Measurements from ENCODE around the gene CD48.

The CD48 gene

GRCh38 chr1:160723332-160723731 is 11.7 kb upstream of the CD48 start:
- Histone ChIP-seq H3K9ac (no peak overlapping the region), H2AFZ (ENCODE audit: low read depth) (no peak overlapping the region), H3K79me2 (ENCODE audit: insufficient read depth, low read depth) (no peaks in the 10 kb centered on the region), H3K27ac (no peak overlapping the region), H3K27me3 (ENCODE audit: insufficient read depth, low read depth) (no peaks in the 10 kb centered on the region), H3K4me2 (no peak overlapping the region), H3K4me1 (ENCODE audit: low read depth, poor library complexity, severe bottlenecking) (peaks cover 19% of the 10 kb centered on the region), H3K36me3 (ENCODE audit: insufficient read depth) (no peaks in the 10 kb centered on the region), H4K20me1 (ENCODE audit: insufficient read depth) (no peaks in the 10 kb centered on the region), H3K4me3 (IDR thresholded peaks at IDR 0.05; ENCODE audit: insufficient read depth, low read depth, low read length) (no peak overlapping the region)
- TF ChIP-seq, protein P1, sequence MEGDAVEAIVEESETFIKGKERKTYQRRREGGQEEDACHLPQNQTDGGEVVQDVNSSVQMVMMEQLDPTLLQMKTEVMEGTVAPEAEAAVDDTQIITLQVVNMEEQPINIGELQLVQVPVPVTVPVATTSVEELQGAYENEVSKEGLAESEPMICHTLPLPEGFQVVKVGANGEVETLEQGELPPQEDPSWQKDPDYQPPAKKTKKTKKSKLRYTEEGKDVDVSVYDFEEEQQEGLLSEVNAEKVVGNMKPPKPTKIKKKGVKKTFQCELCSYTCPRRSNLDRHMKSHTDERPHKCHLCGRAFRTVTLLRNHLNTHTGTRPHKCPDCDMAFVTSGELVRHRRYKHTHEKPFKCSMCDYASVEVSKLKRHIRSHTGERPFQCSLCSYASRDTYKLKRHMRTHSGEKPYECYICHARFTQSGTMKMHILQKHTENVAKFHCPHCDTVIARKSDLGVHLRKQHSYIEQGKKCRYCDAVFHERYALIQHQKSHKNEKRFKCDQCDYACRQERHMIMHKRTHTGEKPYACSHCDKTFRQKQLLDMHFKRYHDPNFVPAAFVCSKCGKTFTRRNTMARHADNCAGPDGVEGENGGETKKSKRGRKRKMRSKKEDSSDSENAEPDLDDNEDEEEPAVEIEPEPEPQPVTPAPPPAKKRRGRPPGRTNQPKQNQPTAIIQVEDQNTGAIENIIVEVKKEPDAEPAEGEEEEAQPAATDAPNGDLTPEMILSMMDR (conservative IDR thresholded peaks at IDR 0.05; ENCODE audit: low read depth, low read length): no peak

DNA sequence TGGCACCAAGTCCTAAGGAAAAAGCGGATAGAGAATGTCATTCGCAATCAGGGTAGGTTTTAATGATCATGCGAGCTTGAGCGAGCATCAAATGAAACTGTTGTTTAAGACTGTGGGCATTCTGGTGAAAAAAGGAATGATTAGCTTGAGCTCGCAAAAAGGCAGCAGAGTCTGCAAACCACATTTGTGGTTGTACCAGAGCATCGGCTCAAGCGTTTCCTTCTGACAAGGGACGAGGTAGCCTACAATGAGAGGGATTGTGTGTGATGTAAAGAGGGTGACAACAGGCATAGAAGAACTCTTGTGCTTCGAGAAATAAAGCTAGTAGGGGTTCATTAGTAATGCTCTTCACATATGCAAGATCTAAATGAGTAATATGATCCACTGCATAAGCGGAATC is 11.1 kb upstream of the CD48 start:
- Histone ChIP-seq H3K9ac (no peak overlapping the region), H4K20me1 (ENCODE audit: insufficient read depth) (no peaks in the 10 kb centered on the region), H3K36me3 (ENCODE audit: insufficient read depth) (no peaks in the 10 kb centered on the region), H3K27ac (no peak overlapping the region), H2AFZ (ENCODE audit: low read depth) (no peak overlapping the region), H3K4me2 (no peak overlapping the region), H3K27me3 (ENCODE audit: insufficient read depth, low read depth) (no peaks in the 10 kb centered on the region), H3K4me3 (IDR thresholded peaks at IDR 0.05; ENCODE audit: insufficient read depth, low read depth, low read length) (no peak overlapping the region), H3K4me1 (ENCODE audit: low read depth, poor library complexity, severe bottlenecking) (peaks cover 19% of the 10 kb centered on the region), H3K79me2 (ENCODE audit: insufficient read depth, low read depth) (no peaks in the 10 kb centered on the region)
- TF ChIP-seq, protein P1 (conservative IDR thresholded peaks at IDR 0.05; ENCODE audit: low read depth, low read length): no peak

- Histone ChIP-seq H3K4me3 (IDR thresholded peaks at IDR 0.05; ENCODE audit: insufficient read depth, low read depth, low read length) (no peak overlapping the region), H3K4me2 (no peak overlapping the region), H3K27ac (no peak overlapping the region), H3K36me3 (ENCODE audit: insufficient read depth) (no peaks in the 10 kb centered on the region), H4K20me1 (ENCODE audit: insufficient read depth) (no peaks in the 10 kb centered on the region), H3K79me2 (ENCODE audit: insufficient read depth, low read depth) (no peaks in the 10 kb centered on the region), H3K9ac (no peak overlapping the region), H3K27me3 (ENCODE audit: insufficient read depth, low read depth) (no peaks in the 10 kb centered on the region), H3K4me1 (ENCODE audit: low read depth, poor library complexity, severe bottlenecking) (peaks cover 10% of the 10 kb centered on the region), H2AFZ (ENCODE audit: low read depth) (no peak overlapping the region)
- TF ChIP-seq, protein P1 (conservative IDR thresholded peaks at IDR 0.05; ENCODE audit: low read depth, low read length): no peak
These were observed 9.9 kb upstream of the CD48 start for GRCh38 chr1:160721473-160721872.

DNA sequence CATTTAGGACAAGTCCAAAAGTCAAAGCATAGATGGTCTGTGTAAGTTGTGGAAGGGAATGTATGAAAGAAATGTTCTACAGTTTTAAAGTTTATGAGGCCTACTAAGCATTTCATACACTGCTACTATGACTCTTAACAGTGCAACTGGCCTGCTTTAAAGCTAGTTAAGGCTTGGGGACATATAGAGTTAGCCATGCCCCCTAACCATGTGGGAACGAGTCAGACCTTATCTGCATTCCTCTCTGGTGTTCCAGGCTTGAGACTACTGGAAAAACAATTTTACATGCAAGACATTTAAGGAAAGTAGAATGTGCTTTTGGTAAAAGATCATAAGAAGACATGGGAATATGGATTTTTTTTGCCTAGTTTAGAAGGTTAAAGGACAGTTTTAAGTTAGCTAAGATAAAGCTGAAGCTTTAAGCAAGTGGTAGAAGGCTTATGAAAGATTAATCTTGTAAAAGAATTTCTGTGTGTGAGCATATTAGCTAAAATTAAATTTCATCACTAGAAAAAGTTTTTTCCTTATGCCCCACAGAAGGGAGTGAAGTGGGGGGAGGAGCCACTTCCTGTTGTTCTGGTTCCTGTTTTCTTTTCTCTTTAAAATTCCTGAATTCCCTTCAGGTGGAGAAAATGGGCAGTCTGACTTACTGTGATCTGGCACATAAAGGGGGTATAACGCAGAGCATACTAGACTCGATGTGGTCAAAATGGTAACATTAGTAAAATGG is 8.9 kb upstream of the CD48 start:
- Histone ChIP-seq H3K9ac (no peak overlapping the region), H4K20me1 (ENCODE audit: insufficient read depth) (no peaks in the 10 kb centered on the region), H3K36me3 (ENCODE audit: insufficient read depth) (no peaks in the 10 kb centered on the region), H2AFZ (ENCODE audit: low read depth) (no peak overlapping the region), H3K79me2 (ENCODE audit: insufficient read depth, low read depth) (no peaks in the 10 kb centered on the region), H3K4me1 (ENCODE audit: low read depth, poor library complexity, severe bottlenecking) (peaks cover under 1% of the 10 kb centered on the region), H3K4me3 (IDR thresholded peaks at IDR 0.05; ENCODE audit: insufficient read depth, low read depth, low read length) (no peak overlapping the region), H3K4me2 (no peak overlapping the region), H3K27me3 (ENCODE audit: insufficient read depth, low read depth) (no peaks in the 10 kb centered on the region), H3K27ac (no peak overlapping the region)
- TF ChIP-seq, protein P1 (conservative IDR thresholded peaks at IDR 0.05; ENCODE audit: low read depth, low read length): no peak
